IMR-90 (cell line): ENCODE data around the gene HOXA3. TPM values are rescaled to one million over a fixed set of nuclear protein-coding genes. Genes with fewer than 3 reads are reported as not detected.

ENCODE experiments used
- ATAC-seq: fragments of 200-7000 bp; cut with Tn5 transposase; 2 replicates; pipeline ENCODE4 v1.9.1; 2020; ENCODE audit warnings: low read depth, mild to moderate bottlenecking, moderate library complexity
- BruUV-seq: library from RNA; stranded (reverse); fragments of 400-500 nt; replicated peaks from 2 replicates; lab custom pipeline; 2021; lab: Mats Ljungman, UMichigan
- CTCF ChIA-PET: fragments of 300-600 bp; formaldehyde crosslinking; extraction: SDS; loops from one replicate; lab custom pipeline; 2021; ENCODE audit warnings: antibody characterized with exemption; lab: Yijun Ruan, JAX
- POLR2A ChIA-PET: fragments of 300-600 bp; sonication (Branson Sonifier 250); formaldehyde crosslinking; loops from one replicate; lab custom pipeline; 2022; ENCODE audit warnings: antibody characterized with exemption; ENCODE audit not compliant: unreplicated experiment; lab: Charles Lee
- DNase-seq: peaks from one replicate; pipeline ENCODE4 v3.0.0; 2013
- H2AFZ ChIP-seq: replicated peaks from 2 replicates; pipeline ENCODE3; 2013; ENCODE audit warnings: low read length, mild to moderate bottlenecking; ENCODE audit not compliant: poor library complexity
- H2AK5ac ChIP-seq: 2 replicates; pipeline ENCODE4 v1.6.1; 2013; ENCODE audit warnings: low read depth, low read length, inconsistent platforms
- H2AK9ac ChIP-seq: replicated peaks from 2 replicates; pipeline ENCODE3; 2013; ENCODE audit warnings: mild to moderate bottlenecking, low read depth, low read length, moderate library complexity; ENCODE audit not compliant: poor library complexity
- H2BK120ac ChIP-seq: 2 replicates; pipeline ENCODE4 v1.6.1; 2013; ENCODE audit warnings: low read depth, low read length, inconsistent platforms
- H2BK15ac ChIP-seq: 3 replicates; pipeline ENCODE4 v1.6.1; 2013; ENCODE audit warnings: low read depth, low read length, inconsistent platforms
- H2BK20ac ChIP-seq: 2 replicates; pipeline ENCODE4 v1.6.1; 2013; ENCODE audit warnings: low read depth, mild to moderate bottlenecking, inconsistent platforms, low read length, moderate library complexity
- H2BK5ac ChIP-seq: 2 replicates; pipeline ENCODE4 v1.6.1; 2013; ENCODE audit warnings: mild to moderate bottlenecking, low read depth, low read length, inconsistent platforms; ENCODE audit not compliant: poor library complexity, severe bottlenecking
- H3K14ac ChIP-seq: replicated peaks from 2 replicates; pipeline ENCODE4 v1.6.1; 2013; ENCODE audit warnings: low read depth, low read length, inconsistent platforms
- H3K18ac ChIP-seq: 2 replicates; pipeline ENCODE4 v1.6.1; 2013; ENCODE audit warnings: low read depth, low read length, control low read depth
- H3K23ac ChIP-seq: 2 replicates; pipeline ENCODE4 v1.6.1; 2013; ENCODE audit warnings: low read depth, low read length, inconsistent platforms
- H3K27ac ChIP-seq: 2 replicates; pipeline ENCODE4 v1.5.1; 2013; ENCODE audit warnings: mild to moderate bottlenecking, control low read depth, low read length; ENCODE audit not compliant: insufficient read depth
- H3K27me3 ChIP-seq: 2 replicates; pipeline ENCODE4 v1.6.1; 2013; ENCODE audit warnings: low read length; ENCODE audit not compliant: control insufficient read depth, insufficient read depth
- H3K36me3 ChIP-seq: 2 replicates; pipeline ENCODE4 v1.6.1; 2013; ENCODE audit warnings: low read length, mixed read lengths; ENCODE audit not compliant: control insufficient read depth, insufficient read depth
- H3K4ac ChIP-seq: 2 replicates; pipeline ENCODE4 v1.6.1; 2013; ENCODE audit warnings: low read depth, low read length, inconsistent platforms
- H3K4me1 ChIP-seq: 2 replicates; pipeline ENCODE4 v1.6.1; 2013; ENCODE audit warnings: low read length, mixed read lengths; ENCODE audit not compliant: control insufficient read depth, insufficient read depth
- H3K4me2 ChIP-seq: 2 replicates; pipeline ENCODE4 v1.6.1; 2013; ENCODE audit warnings: low read depth, mild to moderate bottlenecking, control low read depth, low read length, moderate library complexity
- H3K4me3 ChIP-seq: 2 replicates; pipeline ENCODE4 v1.5.1; 2013; ENCODE audit warnings: low read depth, mild to moderate bottlenecking, control low read depth, low read length, moderate library complexity; ENCODE audit not compliant: insufficient read depth
- H3K56ac ChIP-seq: 2 replicates; pipeline ENCODE4 v1.6.1; 2013; ENCODE audit warnings: low read length, inconsistent platforms; ENCODE audit not compliant: insufficient read depth; ENCODE audit errors: extremely low read depth
- H3K79me1 ChIP-seq, 2 experiments: 2 replicates each; pipeline ENCODE4 v1.6.1; 2013; ENCODE audit warnings: low read length in 2 of 2, inconsistent platforms in 1 of 2, low read depth in 1 of 2
- H3K9ac ChIP-seq: 2 replicates; pipeline ENCODE4 v1.6.1; 2013; ENCODE audit warnings: low read depth, low read length, control low read depth
- H3K9me1 ChIP-seq: 2 replicates; pipeline ENCODE4 v1.6.1; 2013; ENCODE audit warnings: low read length, inconsistent platforms; ENCODE audit not compliant: insufficient read depth
- H3K9me3 ChIP-seq: 2 replicates; pipeline ENCODE4 v1.6.1; 2013; ENCODE audit warnings: low read length; ENCODE audit not compliant: control insufficient read depth, insufficient read depth
- H4K20me1 ChIP-seq: 2 replicates; pipeline ENCODE4 v1.6.1; 2013; ENCODE audit warnings: low read length, inconsistent platforms; ENCODE audit not compliant: insufficient read depth
- H4K5ac ChIP-seq: 2 replicates; pipeline ENCODE4 v1.6.1; 2013; ENCODE audit warnings: mild to moderate bottlenecking, low read depth, low read length, control low read depth
- H4K8ac ChIP-seq, 2 experiments: 2 replicates each; pipeline ENCODE4 v1.6.1; 2013; ENCODE audit warnings: low read depth in 2 of 2, low read length in 2 of 2, control low read depth in 1 of 2, inconsistent platforms in 1 of 2
- H4K91ac ChIP-seq: 2 replicates; pipeline ENCODE4 v1.6.1; 2013; ENCODE audit warnings: low read depth, low read length, inconsistent platforms; ENCODE audit not compliant: insufficient read depth
- BHLHE40 ChIP-seq: fragments of 150-350 bp; IDR thresholded peaks from 2 replicates; pipeline ENCODE4 v1.6.1; 2016; ENCODE audit warnings: mild to moderate bottlenecking, low read depth, low read length
- CHD1 ChIP-seq: IDR thresholded peaks from 2 replicates; pipeline ENCODE4 v1.6.1; 2012; ENCODE audit warnings: low read depth, low read length, improper control_type of control experiment
- ELK1 ChIP-seq: fragments of 150-350 bp; IDR thresholded peaks from 2 replicates; pipeline ENCODE4 v1.6.1; 2016; ENCODE audit warnings: low read depth, mild to moderate bottlenecking, low read length, moderate library complexity, borderline replicate concordance
- FOS ChIP-seq: fragments of 150-350 bp; IDR thresholded peaks from 2 replicates; pipeline ENCODE4 v1.6.1; 2016; ENCODE audit warnings: low read depth, low read length
- MAZ ChIP-seq: IDR thresholded peaks from 2 replicates; pipeline ENCODE4 v1.6.1; 2012; ENCODE audit warnings: low read depth, mild to moderate bottlenecking, low read length, improper control_type of control experiment, moderate library complexity, borderline replicate concordance
- MXI1 ChIP-seq: IDR thresholded peaks from 2 replicates; pipeline ENCODE4 v1.6.1; 2012; ENCODE audit warnings: low read depth, mild to moderate bottlenecking, low read length, moderate library complexity, borderline replicate concordance
- RAD21 ChIP-seq: IDR thresholded peaks from 2 replicates; pipeline ENCODE4 v1.6.1; 2012; ENCODE audit warnings: low read length, improper control_type of control experiment
- RCOR1 ChIP-seq: IDR thresholded peaks from 2 replicates; pipeline ENCODE4 v1.6.1; 2012; ENCODE audit warnings: mild to moderate bottlenecking, low read length, improper control_type of control experiment; ENCODE audit not compliant: insufficient replicate concordance
- RFX5 ChIP-seq: IDR thresholded peaks from 2 replicates; pipeline ENCODE4 v1.8.0; 2012; ENCODE audit warnings: low read depth, mild to moderate bottlenecking, low read length, moderate library complexity
- USF2 ChIP-seq: fragments of 150-350 bp; IDR thresholded peaks from 2 replicates; pipeline ENCODE4 v1.6.1; 2017; ENCODE audit warnings: mild to moderate bottlenecking, antibody characterized with exemption, low read length, low read depth
- WGBS, 2 experiments: methylation state at CpG; one replicate each; pipeline versions ENCODE4 v1.1.5 to v1.1.7; 2013; ENCODE audit warnings: missing lambda C conversion rate in 2 of 2; ENCODE audit not compliant: insufficient read length in 1 of 2; ENCODE audit errors: extremely low coverage in 2 of 2; 5-methylcytosine and 5-hydroxymethylcytosine counted together
- dilution Hi-C: fragments of 300-500 bp; cut with HindIII; formaldehyde crosslinking; loops from one replicate; pipeline ENCODE4 v1.14.3; 2018; ENCODE audit warnings: low sequenced_read_pairs; ENCODE audit not compliant: unreplicated experiment
- in situ Hi-C: fragments of 300-500 bp; cut with MboI; formaldehyde crosslinking; loops from 3 replicates; pipeline ENCODE4 v1.14.3; 2019; ENCODE audit warnings: low sequenced_read_pairs, inconsistent platforms, mixed read lengths
- intact Hi-C: fragments of 100-400 bp; cut with micrococcal nuclease; formaldehyde crosslinking; loops from 2 replicates; pipeline ENCODE4 v1.10.0; 2022
- polyA plus RNA-seq, 3 experiments: library from polyadenylated mRNA; depleted of rRNA; stranded (reverse); fragments of >200 nt; gene quantifications; 2 replicates each; pipeline ENCODE4 v1.2.3, GENCODE V29; 2012; ENCODE audit warnings: low replicate concordance in 1 of 3
- total RNA-seq: library from RNA; depleted of rRNA; stranded (reverse); fragments of >200 nt; gene quantifications from 2 replicates; pipeline ENCODE4 v1.2.3, GENCODE V29; 2012

The HOXA3 gene
- total and polyA plus RNA-seq, 2 of the 4 experiments (the other 2 are of a cell fraction), result 0.90 to 5.4 TPM

GRCh38 chr7:27170426-27171324, 18.3 kb upstream of the HOXA3 start:
- Histone ChIP-seq H2BK15ac (no peak overlapping the region), H3K36me3 (no peaks in the 10 kb centered on the region), H3K18ac (no peak overlapping the region), H4K91ac (no peak overlapping the region), H2AFZ (no peak overlapping the region), H3K23ac (no peak overlapping the region), H3K27me3 (peaks cover 95% of the 10 kb centered on the region), H4K8ac (no peak overlapping the region), H2AK9ac (no peak overlapping the region), H3K9me1 (no peaks in the 10 kb centered on the region), H2BK120ac (no peak overlapping the region), H3K4me2 (no peak overlapping the region), H3K79me1 (no peaks in the 10 kb centered on the region), H2BK5ac (no peak overlapping the region), H2BK20ac (no peak overlapping the region), H3K4me3 (no peak overlapping the region), H4K20me1 (peaks cover 19% of the 10 kb centered on the region; the same call in 1 of the 2 replicates), H3K9me3 (peaks cover 25% of the 10 kb centered on the region), H3K56ac (no peak overlapping the region), H3K27ac (no peak overlapping the region), H4K5ac (no peak overlapping the region), H3K14ac (no peak overlapping the region), H2AK5ac (no peak overlapping the region), H3K4me1 (no peaks in the 10 kb centered on the region), H3K4ac (no peak overlapping the region), H3K9ac (no peak overlapping the region)
- in situ Hi-C loops (no loop called here), dilution Hi-C loops (no loop called here), intact Hi-C loops (no loop called here)
- BruUV-seq, result no TSS peak
- CTCF ChIA-PET, result interaction anchor here (0.6 to 1.1 kb wide), 2 partner anchors 9 to 79 kb away, joined by 3 read pairs; no protein-coding TSS in a partner anchor
- DNase-seq, result no peak
- TF ChIP-seq MXI1 (no peak), RAD21 (no peak), RCOR1 (no peak), RFX5 (no peak), CHD1 (no peak), FOS (no peak), USF2 (no peak), MAZ (no peak), ELK1 (no peak), BHLHE40 (no peak)
- ATAC-seq, result no peak
- POLR2A ChIA-PET, result no interaction called here
- WGBS, 2 experiments, result 50% methylated on average over 2 of the region's 11 CpGs; no CpG with 5 or more reads in 1 of the 2 experiments
